ENCODE results near the gene MKX.

Gene MKX

DNA sequence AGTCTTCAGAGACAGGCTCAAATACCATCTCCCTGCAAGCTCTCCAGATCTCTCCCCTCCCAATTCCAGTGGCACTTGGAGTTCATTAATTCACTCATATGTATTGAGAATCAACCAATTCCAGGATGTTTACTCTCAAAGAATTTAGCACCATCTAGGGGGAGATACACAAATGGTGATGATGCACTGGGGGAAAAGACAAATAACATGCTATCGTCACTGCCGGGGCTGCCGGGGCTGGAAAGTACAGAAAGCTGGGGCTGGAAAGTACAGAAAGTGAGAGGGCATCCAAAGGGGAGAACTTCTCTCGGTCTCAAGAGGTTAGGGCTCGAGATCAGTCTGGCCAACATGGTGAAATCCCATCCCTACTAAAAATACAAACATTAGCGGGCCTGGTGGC lies 118.7 kb downstream of the MKX start:
- no peak overlapping the region for H3K4me3 ChIP-seq (ENCODE audit: low read depth, low read length)
- TF ChIP-seq, protein P1, sequence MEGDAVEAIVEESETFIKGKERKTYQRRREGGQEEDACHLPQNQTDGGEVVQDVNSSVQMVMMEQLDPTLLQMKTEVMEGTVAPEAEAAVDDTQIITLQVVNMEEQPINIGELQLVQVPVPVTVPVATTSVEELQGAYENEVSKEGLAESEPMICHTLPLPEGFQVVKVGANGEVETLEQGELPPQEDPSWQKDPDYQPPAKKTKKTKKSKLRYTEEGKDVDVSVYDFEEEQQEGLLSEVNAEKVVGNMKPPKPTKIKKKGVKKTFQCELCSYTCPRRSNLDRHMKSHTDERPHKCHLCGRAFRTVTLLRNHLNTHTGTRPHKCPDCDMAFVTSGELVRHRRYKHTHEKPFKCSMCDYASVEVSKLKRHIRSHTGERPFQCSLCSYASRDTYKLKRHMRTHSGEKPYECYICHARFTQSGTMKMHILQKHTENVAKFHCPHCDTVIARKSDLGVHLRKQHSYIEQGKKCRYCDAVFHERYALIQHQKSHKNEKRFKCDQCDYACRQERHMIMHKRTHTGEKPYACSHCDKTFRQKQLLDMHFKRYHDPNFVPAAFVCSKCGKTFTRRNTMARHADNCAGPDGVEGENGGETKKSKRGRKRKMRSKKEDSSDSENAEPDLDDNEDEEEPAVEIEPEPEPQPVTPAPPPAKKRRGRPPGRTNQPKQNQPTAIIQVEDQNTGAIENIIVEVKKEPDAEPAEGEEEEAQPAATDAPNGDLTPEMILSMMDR (IDR thresholded peaks at IDR 0.05; ENCODE audit: low read depth, low read length) = no peak

DNA sequence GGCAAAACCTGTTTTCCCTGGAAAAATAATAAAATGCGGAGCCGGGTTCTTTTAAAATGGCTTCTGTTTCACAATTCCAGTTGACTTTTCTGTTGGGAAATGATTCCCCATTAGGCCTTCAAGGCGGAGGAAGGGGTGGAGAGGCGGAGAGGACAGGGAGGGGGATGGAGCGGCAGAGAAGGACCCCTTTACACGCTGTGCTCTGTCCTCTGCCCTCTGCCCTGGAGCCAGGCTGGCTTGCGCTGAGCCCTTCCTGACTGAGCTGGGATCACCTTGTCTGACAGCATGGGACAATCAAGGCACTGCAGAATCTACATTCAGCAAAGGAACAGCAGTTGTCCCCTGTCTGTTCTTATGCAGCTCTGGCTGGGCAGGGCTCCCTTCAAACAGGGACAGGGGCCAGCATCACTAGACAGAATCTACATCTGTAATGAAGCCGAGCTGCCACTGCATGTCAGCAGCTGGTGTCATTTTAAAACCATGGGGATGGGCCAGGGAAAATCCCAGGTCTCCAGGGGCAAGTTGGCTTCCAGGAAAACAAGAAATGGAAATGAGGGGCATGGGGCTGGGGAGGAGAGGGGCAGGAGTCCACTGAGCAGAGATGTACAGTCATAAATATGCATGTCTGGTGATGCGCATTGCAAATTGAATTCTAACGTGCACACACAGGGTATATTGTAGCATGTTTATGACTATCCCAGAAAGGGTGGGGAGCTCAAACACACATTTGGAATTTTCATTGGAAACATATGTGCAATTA lies 120.0 kb downstream of the MKX start:
- TF ChIP-seq, protein P1 (IDR thresholded peaks at IDR 0.05; ENCODE audit: low read depth, low read length) = no peak
- no peak overlapping the region for H3K4me3 ChIP-seq (ENCODE audit: low read depth, low read length)

DNA sequence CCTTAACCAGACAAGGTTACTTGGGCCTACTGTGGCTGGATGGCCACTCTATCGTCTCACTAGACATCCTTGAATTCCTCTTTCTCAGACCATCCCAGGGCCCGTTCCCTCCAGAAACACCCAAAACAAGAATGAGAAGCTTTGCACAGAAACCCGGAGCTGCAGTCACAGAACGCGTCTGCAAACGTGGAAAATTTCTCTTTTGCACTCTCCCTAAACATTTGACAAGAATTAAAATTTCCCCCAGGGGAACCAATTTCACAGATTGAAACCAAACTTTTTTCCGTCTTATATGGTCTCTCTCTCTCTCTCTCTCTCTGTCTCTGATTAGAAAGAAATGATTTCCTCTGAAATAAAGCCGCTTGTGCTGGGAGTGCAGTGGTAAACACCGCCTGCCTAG lies 120.7 kb downstream of the MKX start:
- no peak overlapping the region for H3K4me3 ChIP-seq (ENCODE audit: low read depth, low read length)
- TF ChIP-seq, protein P1 (IDR thresholded peaks at IDR 0.05; ENCODE audit: low read depth, low read length) = no peak

All from WI38 (cell line).